Hematopoietic multipotent progenitor cell treated with erythropoietin and hydrocortisone succinate and interleukin-3 and kit ligand, for 8 days (in vitro differentiated cells): ENCODE data around the gene FAH.
A peak's percentile ranks its signal among the peaks of the same experiment; 100 is the strongest.

Experiments
- DNase-seq: peaks from one replicate; pipeline ENCODE4 v3.0.0-alpha.2; 2015

FAH gene

GRCh38 chr15:80152180-80152895 lies 461 bp upstream of the FAH start:
- DNase-seq = peak; percentile 90

DNA sequence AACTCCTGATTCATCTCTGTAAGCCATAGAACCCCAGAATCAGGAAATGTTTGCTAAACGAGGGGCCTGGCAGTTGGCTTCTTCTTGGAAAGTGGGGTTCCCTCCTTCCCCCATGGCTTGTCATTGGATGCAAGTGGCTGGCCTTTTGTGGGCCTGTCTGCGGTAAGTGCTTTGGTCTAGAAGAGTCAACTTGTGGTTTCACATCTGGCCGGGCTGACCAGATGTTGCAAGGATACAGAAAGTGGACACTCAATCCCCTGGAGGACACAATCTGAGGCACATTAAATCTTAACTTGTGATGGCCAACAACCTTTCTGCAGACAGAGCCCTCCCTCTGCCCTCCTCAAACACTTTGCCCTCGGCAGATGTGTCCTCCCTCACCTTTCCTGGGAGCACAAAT lies 1.1 kb downstream of the FAH start:
- DNase-seq = peak; percentile 40

GRCh38 chr15:80154336-80154735 lies 1.5 kb downstream of the FAH start:
- DNase-seq = no peak

GRCh38 chr15:80155001-80155377 lies 2.2 kb downstream of the FAH start:
- peak; percentile 87 for DNase-seq

- DNase-seq = peak; percentile 97
Observed at GRCh38 chr15:80155378-80156175, 2.8 kb downstream of the FAH start.

GRCh38 chr15:80156176-80156720 lies 3.4 kb downstream of the FAH start:
- no peak for DNase-seq

GRCh38 chr15:80157215-80157614 lies 4.4 kb downstream of the FAH start:
- DNase-seq = no peak

GRCh38 chr15:80159301-80159700 lies 6.5 kb downstream of the FAH start:
- no peak for DNase-seq

GRCh38 chr15:80159811-80160569 lies 7.2 kb downstream of the FAH start:
- DNase-seq = peak; percentile 61

DNA sequence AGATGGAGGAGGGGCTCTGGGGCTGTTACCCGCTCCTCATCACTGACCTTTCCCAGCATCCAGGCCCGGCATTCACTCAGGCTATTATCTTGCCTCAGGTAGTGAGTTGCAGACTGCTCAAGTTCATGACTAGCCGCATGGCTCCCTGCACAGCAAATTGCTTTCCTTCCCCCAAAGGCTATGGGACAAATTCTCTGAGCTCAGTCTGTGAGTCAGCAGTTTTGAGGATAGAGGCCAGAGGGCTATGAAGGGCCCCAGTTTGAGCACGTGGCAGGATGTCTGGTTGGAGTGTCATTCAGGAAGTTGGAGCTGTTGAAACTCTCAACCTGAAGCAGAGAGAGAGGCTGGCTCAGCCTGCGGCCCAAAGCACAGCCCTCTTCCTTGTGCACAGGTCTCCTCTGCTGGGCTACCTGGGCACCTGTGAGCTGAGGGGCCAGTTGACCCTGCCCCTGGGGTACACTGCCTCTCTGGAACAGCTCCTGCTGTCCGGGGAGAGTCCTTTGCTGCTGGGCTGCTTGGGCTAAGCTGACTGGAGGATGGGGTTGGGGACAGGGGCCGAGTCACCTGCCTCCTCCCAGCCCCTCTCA lies 7.9 kb downstream of the FAH start:
- DNase-seq = peak; percentile 91

- DNase-seq = no peak
Observed at GRCh38 chr15:80161468-80162016, 8.7 kb downstream of the FAH start.

- no peak for DNase-seq
Observed at GRCh38 chr15:80162059-80162554, 9.3 kb downstream of the FAH start.

GRCh38 chr15:80163217-80163616 lies 10.4 kb downstream of the FAH start:
- no peak for DNase-seq

- no peak for DNase-seq
Observed at GRCh38 chr15:80163897-80164296, 11.1 kb downstream of the FAH start.

DNA sequence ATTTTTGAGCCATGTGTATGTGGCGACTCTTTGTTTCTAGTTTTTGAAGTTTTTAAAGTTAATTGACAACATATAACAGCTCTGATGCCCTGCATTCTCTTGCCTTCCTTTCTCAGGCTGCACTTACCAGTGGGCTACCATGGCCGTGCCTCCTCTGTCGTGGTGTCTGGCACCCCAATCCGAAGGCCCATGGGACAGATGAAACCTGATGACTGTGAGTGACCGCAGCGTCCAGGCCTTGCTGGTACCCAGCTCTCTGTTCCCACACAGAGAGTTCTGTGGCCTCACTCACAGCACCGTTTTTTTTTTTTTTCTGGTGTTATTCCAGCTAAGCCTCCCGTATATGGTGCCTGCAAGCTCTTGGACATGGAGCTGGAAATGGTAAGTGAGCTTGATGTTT lies 15.1 kb downstream of the FAH start:
- no peak for DNase-seq

GRCh38 chr15:80168421-80168820 lies 15.6 kb downstream of the FAH start:
- DNase-seq = no peak

DNA sequence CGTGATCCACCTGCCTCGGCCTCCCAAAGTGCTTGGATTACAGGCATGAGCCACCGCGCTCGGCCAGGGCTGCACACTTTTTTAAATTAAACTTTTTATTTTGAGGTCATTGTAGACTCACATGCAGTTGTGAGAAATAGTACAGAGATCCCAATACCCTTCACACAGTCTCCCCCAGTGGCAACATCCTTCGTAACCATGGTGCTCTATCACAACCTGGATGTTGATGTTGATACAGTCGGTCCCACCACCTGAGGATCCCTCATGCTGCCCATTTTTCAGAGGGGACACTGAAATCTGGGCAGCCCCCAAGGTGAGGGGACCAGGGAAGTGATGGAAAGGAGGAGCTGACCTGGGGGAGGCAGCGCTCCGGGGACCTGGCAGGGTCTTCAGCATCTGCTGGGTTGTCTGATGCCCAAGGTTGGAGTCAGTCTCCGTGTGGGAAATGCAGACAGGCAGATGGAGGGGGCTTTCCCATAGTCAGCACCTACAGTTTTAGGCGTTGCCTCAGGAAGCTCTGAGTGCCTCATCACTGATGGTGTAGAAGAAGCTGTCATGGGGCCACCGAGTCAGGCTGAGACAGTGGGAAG lies 17.1 kb downstream of the FAH start:
- no peak for DNase-seq

DNA sequence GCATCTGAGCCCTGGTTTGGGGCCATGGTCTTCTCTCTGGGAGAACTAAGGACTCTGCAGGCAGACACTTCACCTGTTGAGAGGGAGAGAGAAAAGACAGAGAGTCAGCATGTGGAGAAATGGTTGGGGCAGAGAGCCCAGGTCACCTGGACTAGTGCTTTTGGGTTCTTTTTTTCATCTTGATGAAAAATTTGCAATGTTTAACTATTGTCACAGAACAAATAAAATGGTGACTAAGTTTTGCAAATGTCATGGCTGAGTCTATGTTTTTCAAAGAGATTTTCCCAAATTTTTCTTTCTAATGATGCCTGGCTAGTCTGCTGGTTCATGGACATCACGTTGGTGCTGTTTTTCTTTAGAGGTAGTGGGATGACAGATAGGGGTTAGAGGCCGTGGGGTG lies 17.8 kb downstream of the FAH start:
- DNase-seq = no peak

GRCh38 chr15:80171787-80172186 lies 19.0 kb downstream of the FAH start:
- DNase-seq = no peak

DNA sequence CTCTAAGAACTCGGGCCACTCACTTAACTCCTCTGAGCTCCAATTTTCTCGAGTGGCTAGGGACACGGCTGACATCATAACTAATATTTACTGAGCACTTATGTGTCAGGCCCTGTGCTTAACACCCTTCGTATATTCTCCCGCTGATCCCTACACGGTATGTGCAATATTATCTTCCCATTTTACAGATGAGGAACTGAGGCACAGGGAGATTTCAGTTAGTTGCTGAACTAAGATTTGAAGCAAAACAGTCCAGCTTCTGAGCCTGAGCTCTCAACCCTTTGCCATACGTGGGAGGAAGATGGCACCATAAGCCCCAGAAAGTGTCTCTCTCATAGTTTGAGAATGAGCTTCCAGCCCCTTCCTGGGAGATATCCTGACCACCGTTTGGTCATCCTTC lies 19.6 kb downstream of the FAH start:
- no peak for DNase-seq

- DNase-seq = peak; percentile 75
Observed at GRCh38 chr15:80173022-80173759, 20.4 kb downstream of the FAH start.
